H1 (cell line): ENCODE measurements around the gene MTHFD1.

Source experiments
- BCL11A ChIP-seq, 2 experiments: IDR thresholded peaks; one replicate each; pipeline ENCODE4 v1.6.1; 2011; ENCODE audit warnings: low read depth in 2 of 2, low read length in 2 of 2, mild to moderate bottlenecking in 2 of 2
- CHD1 ChIP-seq: IDR thresholded peaks from 2 replicates; pipeline ENCODE4 v1.6.1; 2012; ENCODE audit warnings: low read depth, low read length, improper control_type of control experiment
- EZH2 ChIP-seq: fragments of 200-600 bp; sonication (generic); IDR thresholded peaks from 2 replicates; pipeline ENCODE4 v1.7.1; 2012; ENCODE audit warnings: low read depth, mild to moderate bottlenecking, moderate library complexity, low read length, inconsistent platforms; ENCODE audit not compliant: severe bottlenecking
- GABPA ChIP-seq: IDR thresholded peaks from 2 replicates; pipeline ENCODE4 v1.6.1; 2011; ENCODE audit warnings: mild to moderate bottlenecking, low read length, moderate library complexity, borderline replicate concordance; ENCODE audit not compliant: insufficient read depth
- HDAC2 ChIP-seq, 2 experiments: fragments of 300-600 bp in 1 of 2; sonication (generic) in 1 of 2; IDR thresholded peaks; 2 replicates each; pipeline ENCODE4 v1.6.1; 2011 to 2012; ENCODE audit warnings: low read depth in 2 of 2, low read length in 2 of 2, mild to moderate bottlenecking in 2 of 2, moderate library complexity in 2 of 2, borderline replicate concordance in 1 of 2, inconsistent platforms in 1 of 2
- NRF1 ChIP-seq: IDR thresholded peaks from 2 replicates; pipeline ENCODE4 v1.6.1; 2011; ENCODE audit warnings: mild to moderate bottlenecking, low read depth, low read length, improper control_type of control experiment
- POLR2A ChIP-seq, 2 experiments: IDR thresholded peaks; 1 replicate in 1 of 2; 2 replicates in 1 of 2; pipeline ENCODE4 v1.6.1; 2011; ENCODE audit warnings: low read depth in 2 of 2, low read length in 2 of 2, mild to moderate bottlenecking in 2 of 2; ENCODE audit errors: control extremely low read depth in 1 of 2
- POLR2AphosphoS5 ChIP-seq: IDR thresholded peaks from 2 replicates; pipeline ENCODE4 v1.6.1; 2011; ENCODE audit warnings: low read depth, low read length
- RXRA ChIP-seq: IDR thresholded peaks from 2 replicates; pipeline ENCODE4 v1.6.1; 2011; ENCODE audit warnings: low read depth, mild to moderate bottlenecking, low read length, moderate library complexity; ENCODE audit not compliant: insufficient read depth
- SIX5 ChIP-seq: IDR thresholded peaks from 2 replicates; pipeline ENCODE4 v1.6.1; 2011; ENCODE audit warnings: mild to moderate bottlenecking, low read depth, low read length
- SP4 ChIP-seq: IDR thresholded peaks from 2 replicates; pipeline ENCODE4 v1.6.1; 2012; ENCODE audit warnings: low read length, inconsistent platforms
- TAF1 ChIP-seq: IDR thresholded peaks from 2 replicates; pipeline ENCODE4 v1.6.1; 2011; ENCODE audit warnings: mild to moderate bottlenecking, low read depth, low read length
- TF ChIP-seq, protein P1 (sequence below), 3 experiments: IDR thresholded peaks; 1 replicate in 2 of 3; 2 replicates in 1 of 3; pipeline versions ENCODE4 v1.5.1 to v1.6.1; 2011; ENCODE audit warnings: low read length in 3 of 3, mild to moderate bottlenecking in 3 of 3, inconsistent platforms in 2 of 3, low read depth in 1 of 3, moderate library complexity in 1 of 3; ENCODE audit not compliant: insufficient read depth in 1 of 3; ENCODE audit errors: control extremely low read depth in 1 of 3
- TF ChIP-seq, protein P2 (sequence below): IDR thresholded peaks from 2 replicates; pipeline ENCODE4 v1.6.1; 2012; ENCODE audit warnings: inconsistent platforms

DNA sequence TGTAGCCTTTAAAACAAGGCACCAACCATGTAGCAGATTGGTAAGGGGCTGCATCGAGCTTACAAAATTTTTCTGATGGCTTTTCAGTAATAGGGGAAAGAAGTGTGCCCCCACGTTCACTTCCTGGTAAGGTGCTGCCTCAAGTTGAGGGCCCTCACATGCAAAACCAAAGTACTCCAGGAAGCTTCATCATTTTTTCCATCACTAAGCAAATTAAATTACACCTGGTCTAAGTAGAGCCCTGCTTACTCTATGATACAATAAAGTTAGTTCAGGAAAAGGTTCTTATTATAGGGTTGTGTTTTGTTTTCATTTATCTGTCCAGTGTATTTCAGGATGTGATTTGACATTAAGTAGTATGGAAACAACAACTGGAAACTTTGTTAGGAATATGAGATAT lies 62.1 kb downstream of the MTHFD1 start:
- TF ChIP-seq HDAC2 (IDR thresholded peaks at IDR 0.05; ENCODE audit: borderline replicate concordance in 1 of 2, low read depth in 2 of 2, low read length in 2 of 2) = no peak
- TF ChIP-seq NRF1 = no peak
- no peak for TF ChIP-seq GABPA
- TF ChIP-seq, protein P1, sequence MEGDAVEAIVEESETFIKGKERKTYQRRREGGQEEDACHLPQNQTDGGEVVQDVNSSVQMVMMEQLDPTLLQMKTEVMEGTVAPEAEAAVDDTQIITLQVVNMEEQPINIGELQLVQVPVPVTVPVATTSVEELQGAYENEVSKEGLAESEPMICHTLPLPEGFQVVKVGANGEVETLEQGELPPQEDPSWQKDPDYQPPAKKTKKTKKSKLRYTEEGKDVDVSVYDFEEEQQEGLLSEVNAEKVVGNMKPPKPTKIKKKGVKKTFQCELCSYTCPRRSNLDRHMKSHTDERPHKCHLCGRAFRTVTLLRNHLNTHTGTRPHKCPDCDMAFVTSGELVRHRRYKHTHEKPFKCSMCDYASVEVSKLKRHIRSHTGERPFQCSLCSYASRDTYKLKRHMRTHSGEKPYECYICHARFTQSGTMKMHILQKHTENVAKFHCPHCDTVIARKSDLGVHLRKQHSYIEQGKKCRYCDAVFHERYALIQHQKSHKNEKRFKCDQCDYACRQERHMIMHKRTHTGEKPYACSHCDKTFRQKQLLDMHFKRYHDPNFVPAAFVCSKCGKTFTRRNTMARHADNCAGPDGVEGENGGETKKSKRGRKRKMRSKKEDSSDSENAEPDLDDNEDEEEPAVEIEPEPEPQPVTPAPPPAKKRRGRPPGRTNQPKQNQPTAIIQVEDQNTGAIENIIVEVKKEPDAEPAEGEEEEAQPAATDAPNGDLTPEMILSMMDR (IDR thresholded peaks at IDR 0.05; ENCODE audit: control extremely low read depth in 1 of 3, insufficient read depth in 1 of 3, low read depth in 1 of 3, low read length in 3 of 3) = no peak
- no peak for TF ChIP-seq CHD1
- no peak for TF ChIP-seq SIX5
- no peak for TF ChIP-seq POLR2AphosphoS5
- no peak for TF ChIP-seq SP4
- no peak for TF ChIP-seq EZH2
- no peak for TF ChIP-seq POLR2A (IDR thresholded peaks at IDR 0.05; ENCODE audit: control extremely low read depth in 1 of 2, low read depth in 2 of 2, low read length in 2 of 2)
- no peak for TF ChIP-seq BCL11A (IDR thresholded peaks at IDR 0.05; ENCODE audit: low read depth in 2 of 2, low read length in 2 of 2)
- TF ChIP-seq, protein P2, sequence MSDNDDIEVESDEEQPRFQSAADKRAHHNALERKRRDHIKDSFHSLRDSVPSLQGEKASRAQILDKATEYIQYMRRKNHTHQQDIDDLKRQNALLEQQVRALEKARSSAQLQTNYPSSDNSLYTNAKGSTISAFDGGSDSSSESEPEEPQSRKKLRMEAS = no peak
- no peak for TF ChIP-seq RXRA
- no peak for TF ChIP-seq TAF1
